Measurements from ENCODE around the gene ZNF491.

DNA sequence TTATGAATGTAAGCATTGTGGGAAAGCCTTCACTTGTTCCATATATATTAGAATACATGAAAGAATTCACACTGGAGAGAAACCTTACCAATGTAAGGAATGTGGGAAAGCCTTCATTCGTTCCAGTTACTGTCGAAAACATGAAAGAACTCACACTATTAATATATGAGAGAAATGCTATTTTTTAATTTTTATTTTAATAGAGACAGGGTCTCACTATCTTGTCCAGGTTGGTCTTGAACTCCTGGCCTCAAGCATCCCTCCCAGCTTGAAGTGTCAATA is 8.7 kb downstream of the ZNF491 start:
- no peak for TF ChIP-seq POLR2AphosphoS5 (IDR thresholded peaks at IDR 0.05)
- TF ChIP-seq, protein P1, sequence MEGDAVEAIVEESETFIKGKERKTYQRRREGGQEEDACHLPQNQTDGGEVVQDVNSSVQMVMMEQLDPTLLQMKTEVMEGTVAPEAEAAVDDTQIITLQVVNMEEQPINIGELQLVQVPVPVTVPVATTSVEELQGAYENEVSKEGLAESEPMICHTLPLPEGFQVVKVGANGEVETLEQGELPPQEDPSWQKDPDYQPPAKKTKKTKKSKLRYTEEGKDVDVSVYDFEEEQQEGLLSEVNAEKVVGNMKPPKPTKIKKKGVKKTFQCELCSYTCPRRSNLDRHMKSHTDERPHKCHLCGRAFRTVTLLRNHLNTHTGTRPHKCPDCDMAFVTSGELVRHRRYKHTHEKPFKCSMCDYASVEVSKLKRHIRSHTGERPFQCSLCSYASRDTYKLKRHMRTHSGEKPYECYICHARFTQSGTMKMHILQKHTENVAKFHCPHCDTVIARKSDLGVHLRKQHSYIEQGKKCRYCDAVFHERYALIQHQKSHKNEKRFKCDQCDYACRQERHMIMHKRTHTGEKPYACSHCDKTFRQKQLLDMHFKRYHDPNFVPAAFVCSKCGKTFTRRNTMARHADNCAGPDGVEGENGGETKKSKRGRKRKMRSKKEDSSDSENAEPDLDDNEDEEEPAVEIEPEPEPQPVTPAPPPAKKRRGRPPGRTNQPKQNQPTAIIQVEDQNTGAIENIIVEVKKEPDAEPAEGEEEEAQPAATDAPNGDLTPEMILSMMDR (IDR thresholded peaks at IDR 0.05) = no peak
- TF ChIP-seq EP300 (IDR thresholded peaks at IDR 0.05) = no peak
- no peak for TF ChIP-seq POLR2A (IDR thresholded peaks at IDR 0.05)

Measured in sigmoid colon (tissue), 4 donors.